Gastrocnemius medialis (tissue), 4 donors: ENCODE data around the gene DAGLA. TPM values are rescaled to one million over a fixed set of nuclear protein-coding genes. Genes with fewer than 3 reads are reported as not detected.

Experiments used
- ATAC-seq, 2 donors: fragments of 150-250 bp; one replicate each; pipeline ENCODE4 v1.9.1; 2016
- DNase-seq, 2 donors: peaks; one replicate each; pipeline ENCODE4 v3.0.0-alpha.2; 2019
- H3K27ac ChIP-seq, 4 donors: fragments of 200-600 bp; sonication (generic); 1 replicate in 1 of 4; 2 replicates in 3 of 4; pipeline ENCODE4 v1.5.1; 2016 to 2018; ENCODE audit warnings: mild to moderate bottlenecking in 2 of 4, moderate library complexity in 1 of 4
- H3K27me3 ChIP-seq, 3 donors: fragments of 200-600 bp; sonication (generic) in 2 of 3; 1 replicate in 1 of 3; 2 replicates in 2 of 3; pipeline versions ENCODE4 v1.5.1 to v1.6.0; 2016 to 2019; ENCODE audit warnings: mild to moderate bottlenecking in 1 of 3, moderate library complexity in 1 of 3
- H3K36me3 ChIP-seq, 2 donors: fragments of 200-600 bp; sonication (generic) in 1 of 2; one replicate each; pipeline ENCODE4 v1.5.1; 2017 to 2018
- H3K4me1 ChIP-seq, 2 donors: fragments of 200-600 bp; sonication (generic) in 1 of 2; one replicate each; pipeline ENCODE4 v1.5.1; 2016 to 2017; ENCODE audit warnings: mild to moderate bottlenecking in 2 of 2
- H3K4me3 ChIP-seq, 4 donors: fragments of 200-600 bp; sonication (generic) in 3 of 4; 1 replicate in 1 of 4; 2 replicates in 3 of 4; pipeline ENCODE4 v1.5.1; 2016 to 2019; ENCODE audit warnings: mild to moderate bottlenecking in 2 of 4
- H3K9me3 ChIP-seq, 3 donors: fragments of 200-600 bp; sonication (generic) in 2 of 3; 1 replicate in 1 of 3; 2 replicates in 2 of 3; pipeline ENCODE4 v1.5.1; 2016 to 2019
- POLR2A ChIP-seq, 2 donors: fragments of 450-650 bp; IDR thresholded peaks; one replicate each; pipeline ENCODE4 v1.6.1; 2017; ENCODE audit warnings: antibody characterized with exemption in 2 of 2, mild to moderate bottlenecking in 2 of 2, moderate library complexity in 2 of 2
- in situ Hi-C, 4 donors: fragments of 200-750 bp; cut with MboI; loops; one replicate each; pipeline versions ENCODE4 v1.15.0 to v1.8.0; 2017; ENCODE audit warnings: low sequenced_read_pairs in 4 of 4
- intact Hi-C: fragments of 100-400 bp; cut with DNase I; formaldehyde crosslinking; loops from one replicate; pipeline ENCODE4 v1.15.1; 2023; ENCODE audit warnings: low total_unique reads
- total RNA-seq, 4 donors: library from RNA; depleted of rRNA; stranded (reverse); fragments of >200 nt; gene quantifications; one replicate each; pipeline versions ENCODE4 v1.1.0 to v1.2.3, GENCODE V29; 2016
- TF ChIP-seq, protein P1 (sequence below), 5 experiments: fragments of 450-650 bp in 3 of 5; fragments of 200-600 bp in 2 of 5; sonication (generic) in 2 of 5; IDR thresholded peaks in 4 of 5; conservative IDR thresholded peaks in 1 of 5; 1 replicate in 4 of 5; 2 replicates in 1 of 5; pipeline ENCODE4 v1.5.1; 2016 to 2019; ENCODE audit warnings: antibody characterized with exemption in 5 of 5, mild to moderate bottlenecking in 3 of 5, moderate library complexity in 3 of 5

DAGLA gene
- total RNA-seq, 4 donors from 2014 or later, result 0.58 to 5.5 (median 2.9) TPM

DNA sequence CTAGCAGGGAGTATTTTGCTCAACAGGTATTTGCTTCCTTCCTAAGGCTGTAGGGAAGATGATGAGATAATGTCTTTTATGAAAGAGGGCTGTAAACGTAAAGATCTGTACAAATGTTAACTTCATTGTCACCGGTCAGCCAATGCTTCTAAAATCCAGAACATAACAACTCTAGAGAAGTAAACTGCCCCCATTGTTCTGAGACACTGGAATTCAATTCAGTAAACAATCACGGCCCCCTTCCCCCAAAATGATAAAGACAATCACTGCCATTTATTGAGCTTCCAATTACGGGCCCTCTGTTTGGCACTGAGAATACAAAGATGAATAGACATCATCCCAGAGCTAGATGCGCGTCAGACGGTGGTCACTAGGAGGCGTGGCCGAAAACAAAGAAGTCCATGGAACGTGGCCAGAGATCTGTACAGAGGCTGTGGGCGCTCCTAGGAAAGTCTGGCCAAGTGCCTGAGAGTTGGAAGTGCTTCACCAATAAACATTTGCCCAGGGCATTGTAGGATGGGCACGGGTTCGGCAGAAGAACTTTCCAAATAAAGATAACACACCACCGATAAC, 111.6 kb downstream of the DAGLA start:
- H3K27me3 ChIP-seq, result no peaks in the 10 kb centered on the region
- ATAC-seq (peak; percentile 48 to 52), DNase-seq (peak in 1 of 2 donors; percentile 39)
- no peaks in the 10 kb centered on the region for H3K9me3 ChIP-seq
- peak overlapping the region; percentile 90 to 98 (median 96) for H3K27ac ChIP-seq
- peaks cover 0 to 44% of the 10 kb centered on the region in 2 donors for H3K36me3 ChIP-seq
- intact Hi-C loops (loop anchor here (1.0 to 5.0 kb wide), 3 partner anchors 24 to 331 kb away; partner anchors contain the start of gene FTH1), in situ Hi-C loops (loop anchor here in 3 of 4 donors (10.0 to 25.0 kb wide), 4 partner anchors 103 to 520 kb away; partner anchors contain the start of gene FADS3 (in 1 of the 3))
- no peak for TF ChIP-seq POLR2A (IDR thresholded peaks at IDR 0.05)
- TF ChIP-seq, protein P1, sequence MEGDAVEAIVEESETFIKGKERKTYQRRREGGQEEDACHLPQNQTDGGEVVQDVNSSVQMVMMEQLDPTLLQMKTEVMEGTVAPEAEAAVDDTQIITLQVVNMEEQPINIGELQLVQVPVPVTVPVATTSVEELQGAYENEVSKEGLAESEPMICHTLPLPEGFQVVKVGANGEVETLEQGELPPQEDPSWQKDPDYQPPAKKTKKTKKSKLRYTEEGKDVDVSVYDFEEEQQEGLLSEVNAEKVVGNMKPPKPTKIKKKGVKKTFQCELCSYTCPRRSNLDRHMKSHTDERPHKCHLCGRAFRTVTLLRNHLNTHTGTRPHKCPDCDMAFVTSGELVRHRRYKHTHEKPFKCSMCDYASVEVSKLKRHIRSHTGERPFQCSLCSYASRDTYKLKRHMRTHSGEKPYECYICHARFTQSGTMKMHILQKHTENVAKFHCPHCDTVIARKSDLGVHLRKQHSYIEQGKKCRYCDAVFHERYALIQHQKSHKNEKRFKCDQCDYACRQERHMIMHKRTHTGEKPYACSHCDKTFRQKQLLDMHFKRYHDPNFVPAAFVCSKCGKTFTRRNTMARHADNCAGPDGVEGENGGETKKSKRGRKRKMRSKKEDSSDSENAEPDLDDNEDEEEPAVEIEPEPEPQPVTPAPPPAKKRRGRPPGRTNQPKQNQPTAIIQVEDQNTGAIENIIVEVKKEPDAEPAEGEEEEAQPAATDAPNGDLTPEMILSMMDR (IDR thresholded peaks at IDR 0.05 in 4 of 5, conservative IDR thresholded peaks at IDR 0.05 in 1 of 5), result no peak
- H3K4me3 ChIP-seq, result peak overlapping the region; percentile 73 to 97 (median 88)
- peaks cover 15 to 20% of the 10 kb centered on the region in 2 donors for H3K4me1 ChIP-seq

DNA sequence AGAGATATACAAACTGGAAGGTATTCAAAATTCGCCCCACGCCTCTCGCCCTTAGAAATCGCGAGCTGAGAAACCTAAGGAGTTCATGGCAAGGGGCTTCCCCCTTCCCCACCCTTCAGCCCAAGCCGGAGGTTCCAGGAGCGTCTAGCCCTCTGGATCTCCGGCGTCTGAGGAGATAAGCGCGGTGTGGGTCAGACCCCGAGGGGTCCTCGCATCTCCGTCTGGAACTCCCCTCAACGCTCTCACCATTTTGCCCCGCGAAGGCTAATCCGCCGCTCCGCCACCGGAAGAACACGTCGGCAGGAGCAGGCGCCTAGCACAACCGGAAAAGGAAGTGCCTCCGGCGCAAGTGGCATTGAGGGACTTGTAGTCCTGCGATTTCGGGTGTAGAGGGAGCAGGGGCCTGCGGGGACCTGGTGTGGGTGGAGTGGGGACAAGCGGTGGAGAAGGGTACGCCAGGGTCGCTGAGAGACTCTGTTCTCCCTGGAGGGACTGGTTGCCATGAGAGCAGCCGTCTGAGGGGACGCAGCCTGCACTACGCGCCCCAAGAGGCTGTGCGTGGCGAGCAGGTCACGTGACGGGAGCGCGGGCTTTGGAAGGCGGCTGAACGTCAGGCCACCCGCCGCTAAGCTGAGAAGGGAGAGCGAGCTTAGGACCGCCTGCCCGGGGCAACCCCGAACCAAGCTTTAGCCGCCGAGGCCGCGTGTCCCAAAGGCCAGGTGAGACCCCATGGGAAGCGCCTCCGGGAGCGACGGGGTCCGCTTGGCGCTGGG, 112.3 kb downstream of the DAGLA start, which contains the start of the genes FEN1 and TMEM258:
Gene FEN1 (plus strand): TSS at position 602 of the 773 bp plus-strand sequence. CDS start 2,451 bp downstream, outside the sequence.
Gene TMEM258 (minus strand): TSS at position 290 of the 773 bp plus-strand sequence. CDS start 41 bp downstream, at position 249.
- DNase-seq (peak; percentile 81 to 83), ATAC-seq (peak; percentile 95 to 98)
- Histone ChIP-seq H3K4me3 (peak within 1 kb of the TSS; percentile 73 to 97 (median 88)), H3K27ac (peak within 1 kb of the TSS; percentile 90 to 98 (median 96)), H3K27me3 (no peaks in the 10 kb centered on the region), H3K4me1 (peaks cover 20 to 22% of the 10 kb centered on the region in 2 donors), H3K9me3 (no peaks in the 10 kb centered on the region), H3K36me3 (peaks cover 0 to 38% of the 10 kb centered on the region in 2 donors)
- intact Hi-C loops, result loop anchor here (1.0 to 5.0 kb wide), 3 partner anchors 24 to 330 kb away; partner anchors contain the start of gene FTH1
- peak; percentile 58 for TF ChIP-seq POLR2A (IDR thresholded peaks at IDR 0.05)
- TF ChIP-seq, protein P1 (IDR thresholded peaks at IDR 0.05 in 4 of 5, conservative IDR thresholded peaks at IDR 0.05 in 1 of 5), result peak in 3 of 5 experiments; percentile 35 to 39 (median 37)
- in situ Hi-C loops, result loop anchor here in 3 of 4 donors (10.0 to 25.0 kb wide), 4 partner anchors 102 to 520 kb away; partner anchors contain the start of gene FADS3 (in 1 of the 3)

DNA sequence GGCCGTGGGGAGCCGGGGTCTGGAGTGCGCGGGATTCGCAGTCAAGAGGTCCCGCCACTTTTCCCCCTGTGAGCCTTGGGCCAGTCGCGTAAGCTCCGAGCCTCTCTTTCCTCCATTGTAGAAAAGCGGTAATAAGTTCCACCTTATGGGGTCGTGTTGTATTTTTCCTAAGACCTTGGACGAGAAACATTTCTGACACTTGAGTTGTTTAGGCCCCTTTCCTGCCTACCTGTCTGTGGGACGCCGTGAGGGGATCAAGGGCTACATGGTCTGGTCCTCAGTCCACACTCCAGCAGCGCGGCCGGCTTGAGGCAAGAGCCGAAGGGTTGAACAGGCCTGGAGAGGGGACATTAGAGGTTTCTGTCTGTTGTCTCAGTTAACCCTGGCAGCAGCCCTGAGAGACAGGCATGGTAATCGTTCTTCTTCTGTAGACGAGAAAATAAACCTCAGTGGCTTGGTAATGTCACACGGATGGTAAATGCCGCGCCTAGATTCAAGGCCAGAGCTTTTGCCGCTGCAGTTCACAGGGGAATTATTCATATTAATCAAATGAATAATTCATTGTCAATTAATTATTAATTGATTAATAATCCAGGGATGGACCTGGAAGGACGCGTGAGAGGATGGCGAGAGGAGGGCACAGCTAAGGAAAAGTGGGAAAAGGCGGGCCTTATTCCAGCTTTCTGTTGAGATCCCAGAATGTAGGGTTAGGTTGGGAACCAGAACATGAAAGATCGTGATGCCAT, 113.1 kb downstream of the DAGLA start:
- in situ Hi-C loops (loop anchor here in 3 of 4 donors (10.0 to 25.0 kb wide), 4 partner anchors 102 to 519 kb away; partner anchors contain the start of gene FADS3 (in 1 of the 3)), intact Hi-C loops (loop anchor here (2.0 to 5.0 kb wide), 2 partner anchors 174 to 330 kb away; partner anchors contain the start of gene FTH1)
- DNase-seq, result no peak
- TF ChIP-seq POLR2A (IDR thresholded peaks at IDR 0.05), result no peak
- TF ChIP-seq, protein P1 (IDR thresholded peaks at IDR 0.05 in 4 of 5, conservative IDR thresholded peaks at IDR 0.05 in 1 of 5), result no peak
- Histone ChIP-seq H3K4me3 (peak overlapping the region; percentile 73 to 97 (median 88)), H3K27ac (peak overlapping the region; percentile 90 to 98 (median 96)), H3K27me3 (no peaks in the 10 kb centered on the region), H3K9me3 (no peaks in the 10 kb centered on the region), H3K4me1 (peaks cover 24% of the 10 kb centered on the region in 2 donors), H3K36me3 (peaks cover 0 to 30% of the 10 kb centered on the region in 2 donors)
- peak; percentile 4 to 13 for ATAC-seq

DNA sequence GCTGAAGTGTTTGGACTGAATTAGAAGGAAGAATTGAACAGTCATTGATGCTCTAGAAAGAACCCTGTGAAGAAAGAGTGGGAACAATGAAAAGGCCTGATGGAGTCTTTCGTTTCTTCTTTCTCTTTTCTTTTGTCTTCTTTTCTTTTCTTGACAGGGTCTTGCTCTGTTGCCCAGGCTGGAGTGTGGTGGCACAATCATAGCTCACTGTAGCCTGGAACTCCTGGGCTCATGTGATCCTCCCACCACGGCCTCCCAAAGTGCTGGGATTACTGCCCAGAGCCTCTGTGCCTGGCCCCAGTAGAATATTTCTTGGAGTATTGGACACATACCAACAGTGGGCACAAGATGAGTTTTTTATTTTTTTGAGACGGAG, 113.6 kb downstream of the DAGLA start:
- Histone ChIP-seq H3K4me1 (peaks cover 24% of the 10 kb centered on the region in 2 donors), H3K36me3 (peaks cover 0 to 25% of the 10 kb centered on the region in 2 donors), H3K27ac (no peak overlapping the region), H3K4me3 (peak overlapping the region in 1 of 4 donors; percentile 91), H3K27me3 (no peaks in the 10 kb centered on the region), H3K9me3 (no peaks in the 10 kb centered on the region)
- intact Hi-C loops (loop anchor here (2.0 to 5.0 kb wide), 2 partner anchors 173 to 329 kb away; partner anchors contain the start of gene FTH1), in situ Hi-C loops (loop anchor here in 3 of 4 donors (10.0 to 25.0 kb wide), 4 partner anchors 101 to 518 kb away; partner anchors contain the start of gene FADS3 (in 1 of the 3))
- TF ChIP-seq POLR2A (IDR thresholded peaks at IDR 0.05), result no peak
- TF ChIP-seq, protein P1 (IDR thresholded peaks at IDR 0.05 in 4 of 5, conservative IDR thresholded peaks at IDR 0.05 in 1 of 5), result no peak
- ATAC-seq (no peak), DNase-seq (no peak)
